MM.1S (cell line): ENCODE measurements around the gene SYT10.
A peak's percentile ranks its signal among the peaks of the same experiment; 100 is the strongest.
"Not testable (repeated sequence)": the region's sequence is repeated elsewhere in the genome, so short reads cannot be mapped to it uniquely, and the experiment has no call there.

Source experiments
- DNase-seq: peaks from one replicate; pipeline ENCODE4 v3.0.0-alpha.2; 2015
- H2AFZ ChIP-seq: fragments of 300-600 bp; sonication (generic); 2 replicates; pipeline ENCODE4 v1.6.0; 2016; ENCODE audit warnings: antibody characterized with exemption, low read length
- H3F3A ChIP-seq: fragments of 300-600 bp; sonication (generic); 2 replicates; pipeline ENCODE4 v1.6.1; 2016; ENCODE audit warnings: mild to moderate bottlenecking, antibody characterized with exemption, low read length, moderate library complexity, mixed read lengths; ENCODE audit not compliant: insufficient read depth
- H3K27ac ChIP-seq: fragments of 300-600 bp; sonication (generic); 2 replicates; pipeline ENCODE4 v1.5.1; 2016; ENCODE audit warnings: mild to moderate bottlenecking, low read length
- H3K27me3 ChIP-seq: fragments of 300-600 bp; sonication (generic); replicated peaks from 2 replicates; pipeline ENCODE4 v1.6.0; 2016; ENCODE audit warnings: low read length; ENCODE audit not compliant: insufficient read depth
- H3K36me3 ChIP-seq: fragments of 300-600 bp; sonication (generic); replicated peaks from 2 replicates; pipeline ENCODE4 v1.6.1; 2016; ENCODE audit warnings: mild to moderate bottlenecking, low read length, mixed read lengths; ENCODE audit not compliant: insufficient read depth
- H3K4me1 ChIP-seq: fragments of 300-600 bp; sonication (generic); 2 replicates; pipeline ENCODE4 v1.6.1; 2016; ENCODE audit warnings: low read length, mixed read lengths
- H3K4me2 ChIP-seq: fragments of 300-600 bp; sonication (generic); 2 replicates; pipeline ENCODE4 v1.6.0; 2016; ENCODE audit warnings: low read depth, low read length
- H3K4me3 ChIP-seq: fragments of 300-600 bp; sonication (generic); 2 replicates; pipeline ENCODE4 v1.5.1; 2016; ENCODE audit warnings: low read length, mixed read lengths
- H3K79me2 ChIP-seq: fragments of 300-600 bp; sonication (generic); 2 replicates; pipeline ENCODE4 v1.6.1; 2016; ENCODE audit warnings: mixed run types, low read length, mixed read lengths
- H3K9ac ChIP-seq: fragments of 300-600 bp; sonication (generic); 2 replicates; pipeline ENCODE4 v1.6.1; 2016; ENCODE audit warnings: low read length, mixed read lengths
- H3K9me2 ChIP-seq: fragments of 300-600 bp; sonication (generic); replicated peaks from 2 replicates; pipeline ENCODE4 v1.6.1; 2016; ENCODE audit warnings: mild to moderate bottlenecking, low read length, mixed read lengths; ENCODE audit not compliant: insufficient read depth
- H3K9me3 ChIP-seq: fragments of 300-600 bp; sonication (generic); replicated peaks from 2 replicates; pipeline ENCODE4 v1.6.1; 2016; ENCODE audit warnings: mild to moderate bottlenecking, low read length, mixed read lengths; ENCODE audit not compliant: insufficient read depth
- H4K20me1 ChIP-seq: fragments of 300-600 bp; sonication (generic); 2 replicates; pipeline ENCODE4 v1.6.1; 2016; ENCODE audit warnings: mild to moderate bottlenecking, low read length, moderate library complexity, mixed read lengths; ENCODE audit not compliant: insufficient read depth
- EZH2 ChIP-seq: fragments of 300-600 bp; sonication (generic); optimal IDR thresholded peaks from 2 replicates; pipeline ENCODE3; 2017; ENCODE audit warnings: low read depth, mild to moderate bottlenecking, antibody characterized with exemption, low read length, mixed read lengths
- EZH2phosphoT487 ChIP-seq: fragments of 300-600 bp; sonication (generic); IDR thresholded peaks from 2 replicates; pipeline ENCODE4 v1.6.1; 2018; ENCODE audit warnings: antibody characterized with exemption, low read length
- TF ChIP-seq, protein P1 (sequence below): fragments of 300-600 bp; sonication (generic); IDR thresholded peaks from 2 replicates; pipeline ENCODE4 v1.5.1; 2016; ENCODE audit warnings: antibody characterized with exemption, low read length, mixed read lengths

The SYT10 gene

DNA sequence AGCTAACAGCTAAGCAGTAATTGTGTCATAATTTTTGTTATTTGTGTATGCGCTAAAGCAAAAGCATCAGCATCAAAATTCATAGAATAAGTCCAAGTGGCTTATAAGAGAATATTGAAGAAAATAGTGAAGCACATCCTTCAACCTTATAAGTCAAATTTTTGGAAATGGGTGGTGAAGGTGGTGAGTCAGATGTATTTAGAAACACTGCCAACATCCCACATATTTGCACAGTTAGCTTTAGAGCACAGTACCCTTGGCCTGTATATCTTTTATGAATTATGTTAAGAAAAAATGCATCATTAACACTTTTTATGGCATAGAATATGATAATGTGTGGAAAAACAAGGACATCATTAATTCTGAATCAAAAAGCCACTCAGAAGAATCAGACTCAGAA, 8.0 kb downstream of the SYT10 start:
- H3K4me2 ChIP-seq, result no peak overlapping the region
- no peak overlapping the region for H2AFZ ChIP-seq
- no peaks in the 10 kb centered on the region for H3K9me3 ChIP-seq
- no peaks in the 10 kb centered on the region for H3K79me2 ChIP-seq
- H3K9ac ChIP-seq, result no peak overlapping the region
- no peak overlapping the region for H3K4me3 ChIP-seq
- no peaks in the 10 kb centered on the region for H3K9me2 ChIP-seq
- no peaks in the 10 kb centered on the region for H4K20me1 ChIP-seq
- no peak for TF ChIP-seq EZH2
- H3K36me3 ChIP-seq, result no peaks in the 10 kb centered on the region
- H3K27ac ChIP-seq, result no peak overlapping the region
- no peaks in the 10 kb centered on the region for H3F3A ChIP-seq
- no peaks in the 10 kb centered on the region for H3K4me1 ChIP-seq
- H3K27me3 ChIP-seq, result no peaks in the 10 kb centered on the region
- no peak for DNase-seq

DNA sequence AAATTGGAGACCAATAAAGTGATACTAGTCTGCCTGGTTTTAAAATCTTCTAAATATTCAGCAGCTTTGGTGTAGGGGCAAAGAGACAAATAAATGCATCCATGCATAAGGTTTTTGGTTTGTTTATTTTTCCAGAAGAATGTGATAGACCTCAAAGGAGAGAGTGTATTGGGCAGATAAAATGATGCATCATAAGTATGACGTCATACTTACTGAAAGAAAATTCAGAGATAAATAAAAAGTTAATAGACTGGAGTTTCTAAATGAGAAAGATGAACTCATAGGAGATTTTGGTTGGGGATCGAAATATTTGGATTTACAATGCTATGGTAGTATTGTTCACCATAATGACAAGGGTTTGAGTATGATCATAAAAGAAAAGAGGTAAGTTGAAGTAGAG, 10.2 kb downstream of the SYT10 start:
- no peaks in the 10 kb centered on the region for H3K27me3 ChIP-seq
- no peaks in the 10 kb centered on the region for H3K9me2 ChIP-seq
- no peaks in the 10 kb centered on the region for H3K36me3 ChIP-seq
- no peak overlapping the region for H3K4me2 ChIP-seq
- H3K4me1 ChIP-seq, result no peaks in the 10 kb centered on the region
- H3K79me2 ChIP-seq, result no peaks in the 10 kb centered on the region
- no peak overlapping the region for H3K27ac ChIP-seq
- H3K9me3 ChIP-seq, result no peaks in the 10 kb centered on the region
- no peak for TF ChIP-seq EZH2phosphoT487
- TF ChIP-seq, protein P1, sequence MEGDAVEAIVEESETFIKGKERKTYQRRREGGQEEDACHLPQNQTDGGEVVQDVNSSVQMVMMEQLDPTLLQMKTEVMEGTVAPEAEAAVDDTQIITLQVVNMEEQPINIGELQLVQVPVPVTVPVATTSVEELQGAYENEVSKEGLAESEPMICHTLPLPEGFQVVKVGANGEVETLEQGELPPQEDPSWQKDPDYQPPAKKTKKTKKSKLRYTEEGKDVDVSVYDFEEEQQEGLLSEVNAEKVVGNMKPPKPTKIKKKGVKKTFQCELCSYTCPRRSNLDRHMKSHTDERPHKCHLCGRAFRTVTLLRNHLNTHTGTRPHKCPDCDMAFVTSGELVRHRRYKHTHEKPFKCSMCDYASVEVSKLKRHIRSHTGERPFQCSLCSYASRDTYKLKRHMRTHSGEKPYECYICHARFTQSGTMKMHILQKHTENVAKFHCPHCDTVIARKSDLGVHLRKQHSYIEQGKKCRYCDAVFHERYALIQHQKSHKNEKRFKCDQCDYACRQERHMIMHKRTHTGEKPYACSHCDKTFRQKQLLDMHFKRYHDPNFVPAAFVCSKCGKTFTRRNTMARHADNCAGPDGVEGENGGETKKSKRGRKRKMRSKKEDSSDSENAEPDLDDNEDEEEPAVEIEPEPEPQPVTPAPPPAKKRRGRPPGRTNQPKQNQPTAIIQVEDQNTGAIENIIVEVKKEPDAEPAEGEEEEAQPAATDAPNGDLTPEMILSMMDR, result no peak
- no peak for TF ChIP-seq EZH2
- no peak overlapping the region for H2AFZ ChIP-seq
- no peaks in the 10 kb centered on the region for H3F3A ChIP-seq
- no peak overlapping the region for H3K9ac ChIP-seq
- DNase-seq, result no peak
- H4K20me1 ChIP-seq, result no peaks in the 10 kb centered on the region
- no peak overlapping the region for H3K4me3 ChIP-seq

DNA sequence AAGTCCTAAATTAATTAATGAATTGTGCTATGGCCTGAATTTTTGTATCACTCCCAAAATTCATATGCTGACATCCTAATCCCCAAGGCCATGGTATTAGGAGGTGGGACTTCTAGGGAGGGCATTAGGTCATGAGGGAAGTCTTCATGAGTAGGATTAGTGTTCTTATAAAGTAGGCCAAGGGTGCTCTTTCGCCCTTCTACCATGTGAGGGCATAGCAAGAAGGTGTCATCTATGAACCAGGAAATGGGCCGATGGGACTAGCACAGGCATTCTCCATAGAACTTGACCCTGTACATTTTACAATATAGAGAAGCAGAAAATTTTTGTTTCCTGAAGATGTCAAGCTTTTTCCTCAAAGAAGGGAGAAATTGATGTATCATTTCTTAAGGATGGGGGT, 12.5 kb downstream of the SYT10 start:
- Histone ChIP-seq H2AFZ (no peak overlapping the region), H3K27me3 (no peaks in the 10 kb centered on the region), H3K9me2 (no peaks in the 10 kb centered on the region), H3K4me2 (no peak overlapping the region), H3K79me2 (no peaks in the 10 kb centered on the region), H3K9me3 (no peaks in the 10 kb centered on the region), H3K4me1 (no peaks in the 10 kb centered on the region), H3K9ac (no peak overlapping the region), H4K20me1 (no peaks in the 10 kb centered on the region), H3F3A (no peaks in the 10 kb centered on the region), H3K4me3 (no peak overlapping the region), H3K36me3 (no peaks in the 10 kb centered on the region), H3K27ac (no peak overlapping the region)
- peak; percentile 59 for DNase-seq
- no peak for TF ChIP-seq EZH2
- TF ChIP-seq, protein P1, result peak; percentile 57

DNA sequence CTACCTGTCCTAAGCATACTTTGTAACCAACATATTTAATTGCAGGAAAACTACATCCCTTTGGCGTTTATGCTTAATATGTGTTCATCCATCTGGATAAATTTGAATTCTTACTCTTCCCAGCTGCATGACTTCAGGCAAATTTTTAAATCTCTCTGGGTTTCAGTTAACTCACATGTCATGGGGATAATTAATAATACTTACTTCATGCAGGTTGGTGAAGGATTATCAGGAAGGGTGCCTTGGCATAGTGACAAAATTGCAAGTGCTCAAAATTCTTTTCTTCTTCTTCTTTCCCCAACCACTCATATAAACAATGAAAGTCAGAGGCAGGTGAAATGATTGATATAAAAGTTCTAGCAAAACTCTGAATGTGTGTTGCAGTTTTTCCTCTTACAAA, 15.9 kb downstream of the SYT10 start:
- TF ChIP-seq EZH2, result no peak
- no peak overlapping the region for H3K4me3 ChIP-seq
- H4K20me1 ChIP-seq, result no peaks in the 10 kb centered on the region
- no peaks in the 10 kb centered on the region for H3K27me3 ChIP-seq
- no peaks in the 10 kb centered on the region for H3K79me2 ChIP-seq
- no peaks in the 10 kb centered on the region for H3K9me3 ChIP-seq
- no peak for DNase-seq
- H3K27ac ChIP-seq, result no peak overlapping the region
- H3K36me3 ChIP-seq, result no peaks in the 10 kb centered on the region
- no peak overlapping the region for H2AFZ ChIP-seq
- no peak overlapping the region for H3K4me2 ChIP-seq
- no peak overlapping the region for H3K9ac ChIP-seq
- no peaks in the 10 kb centered on the region for H3K4me1 ChIP-seq
- H3F3A ChIP-seq, result no peaks in the 10 kb centered on the region
- no peaks in the 10 kb centered on the region for H3K9me2 ChIP-seq

DNA sequence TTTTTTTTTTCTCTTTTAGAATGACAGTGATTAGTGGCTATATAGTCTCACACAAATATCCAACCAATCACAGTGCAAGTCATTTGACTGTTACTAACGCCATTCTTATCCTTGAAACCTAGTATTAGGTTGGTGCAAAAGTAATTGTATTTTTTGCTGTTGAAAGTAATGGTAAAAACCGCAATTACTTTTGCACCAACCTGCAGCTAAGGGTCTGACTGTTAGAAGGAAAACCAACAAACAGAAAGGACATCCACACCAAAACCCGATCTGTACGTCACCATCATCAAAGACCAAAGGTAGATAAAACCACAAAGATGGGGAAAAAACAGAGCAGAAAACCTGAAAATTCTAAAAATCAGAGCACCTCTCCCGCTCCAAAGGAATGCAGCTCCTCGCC, 27.2 kb downstream of the SYT10 start:
- not testable (repeated sequence) for H3K9me2 ChIP-seq, DNase-seq, H3K4me1 ChIP-seq, H3K9me3 ChIP-seq, H3K36me3 ChIP-seq, H3K4me3 ChIP-seq, H3K27me3 ChIP-seq, H3K4me2 ChIP-seq, H4K20me1 ChIP-seq, H3F3A ChIP-seq, H3K79me2 ChIP-seq, H3K27ac ChIP-seq, H2AFZ ChIP-seq, H3K9ac ChIP-seq
